ENCODE data around the gene OR2C1. TPM values are rescaled to one million over a fixed set of nuclear protein-coding genes. Genes with fewer than 3 reads are reported as not detected.

The OR2C1 gene
- total RNA-seq: under 1 TPM in 3 of 7 donors, not detected in 4; 0.33 to 0.60 (median 0.37) TPM
- under 1 TPM in 2 of 3 donors, not detected in 1; 0.08 to 0.22 TPM for polyA plus RNA-seq
- long read RNA-seq, donor 1: 0 reads
- long read RNA-seq, donor 2: 0 reads

- peaks cover 0 to 6% (median 0%) of the 10 kb centered on the region in 7 donors for H3K27me3 ChIP-seq (replicated peaks in 1 of 7)
- H3K4me1 ChIP-seq: no peaks in the 10 kb centered on the region
- no peaks in the 10 kb centered on the region for H3K36me3 ChIP-seq
- intact Hi-C loops (cut with DNase I; ENCODE audit: low total_unique reads): no loop called here
- no peak within 1 kb of the TSS for H3K4me3 ChIP-seq
- TF ChIP-seq POLR2AphosphoS5 (IDR thresholded peaks at IDR 0.05) (no peak), CTCF (IDR thresholded peaks at IDR 0.05 in 8 of 11, conservative IDR thresholded peaks at IDR 0.05 in 3 of 11) (no peak), POLR2A (IDR thresholded peaks at IDR 0.05) (no peak)
- H3K9me3 ChIP-seq: peaks cover 0 to 35% (median 0%) of the 10 kb centered on the region in 8 donors
- 58 to 80% (median 72%) methylated on average over 3 of the region's 3 CpGs for WGBS, 5 donors
- H3K27ac ChIP-seq: no peak within 1 kb of the TSS
- DNase-seq: no peak
Observed at GRCh38 chr16:3355589-3355988, at the start of gene OR2C1. TSS of gene OR2C1 (plus strand) at chr16:3355889. CDS start at chr16:3355941, 52 bp downstream.

GRCh38 chr16:3306078-3306477 is 49.6 kb upstream of the OR2C1 start:
- intact Hi-C loops (cut with DNase I; ENCODE audit: low total_unique reads): no loop called here
- H3K9me3 ChIP-seq: peaks cover 6 to 93% (median 90%) of the 10 kb centered on the region in 8 donors
- H3K27ac ChIP-seq: peak overlapping the region; percentile 92 to 99 (median 94)
- WGBS, 5 donors: 58 to 67% (median 63%) methylated on average over 11 of the region's 11 CpGs
- no peak for DNase-seq
- H3K4me1 ChIP-seq: peaks cover 6 to 37% (median 21%) of the 10 kb centered on the region in 6 donors
- peaks cover 0 to 74% (median 39%) of the 10 kb centered on the region in 6 donors for H3K36me3 ChIP-seq
- no peaks in the 10 kb centered on the region for H3K27me3 ChIP-seq (replicated peaks in 1 of 7)
- peak overlapping the region; percentile 72 to 96 (median 82) for H3K4me3 ChIP-seq
- TF ChIP-seq CTCF (IDR thresholded peaks at IDR 0.05 in 8 of 11, conservative IDR thresholded peaks at IDR 0.05 in 3 of 11) (no peak), POLR2A (IDR thresholded peaks at IDR 0.05) (no peak), POLR2AphosphoS5 (IDR thresholded peaks at IDR 0.05) (no peak)

GRCh38 chr16:3311496-3311895 is 44.2 kb upstream of the OR2C1 start:
- intact Hi-C loops (cut with DNase I; ENCODE audit: low total_unique reads): loop anchor here (10.0 kb wide), 1 partner anchor 73 kb away; no protein-coding TSS in a partner anchor
- H3K36me3 ChIP-seq: peaks cover 8 to 99% (median 71%) of the 10 kb centered on the region in 6 donors
- no peak for DNase-seq
- H3K4me3 ChIP-seq: no peak overlapping the region
- no peak overlapping the region for H3K27ac ChIP-seq
- 93 to 97% (median 95%) methylated on average over 4 of the region's 4 CpGs for WGBS, 5 donors
- no peaks in the 10 kb centered on the region for H3K27me3 ChIP-seq (replicated peaks in 1 of 7)
- H3K9me3 ChIP-seq: peaks cover 14 to 100% (median 100%) of the 10 kb centered on the region in 8 donors
- H3K4me1 ChIP-seq: peaks cover 0 to 16% (median 5%) of the 10 kb centered on the region in 6 donors
- no peak for TF ChIP-seq POLR2A (IDR thresholded peaks at IDR 0.05)
- TF ChIP-seq POLR2AphosphoS5 (IDR thresholded peaks at IDR 0.05): no peak
- no peak for TF ChIP-seq CTCF (IDR thresholded peaks at IDR 0.05 in 8 of 11, conservative IDR thresholded peaks at IDR 0.05 in 3 of 11)

- 92 to 98% (median 97%) methylated on average over 3 of the region's 3 CpGs for WGBS, 5 donors
- no peaks in the 10 kb centered on the region for H3K27me3 ChIP-seq (replicated peaks in 1 of 7)
- TF ChIP-seq POLR2A (IDR thresholded peaks at IDR 0.05) (no peak), CTCF (IDR thresholded peaks at IDR 0.05 in 8 of 11, conservative IDR thresholded peaks at IDR 0.05 in 3 of 11) (no peak), POLR2AphosphoS5 (IDR thresholded peaks at IDR 0.05) (no peak)
- no peak overlapping the region for H3K4me3 ChIP-seq
- intact Hi-C loops (cut with DNase I; ENCODE audit: low total_unique reads): loop anchor here (10.0 kb wide), 1 partner anchor 67 kb away; no protein-coding TSS in a partner anchor
- H3K9me3 ChIP-seq: peaks cover 39 to 100% (median 100%) of the 10 kb centered on the region in 8 donors
- DNase-seq: no peak
- no peak overlapping the region for H3K27ac ChIP-seq
- H3K4me1 ChIP-seq: no peaks in the 10 kb centered on the region
- H3K36me3 ChIP-seq: peaks cover 21 to 74% (median 55%) of the 10 kb centered on the region in 6 donors
Observed at GRCh38 chr16:3317315-3317999, 38.2 kb upstream of the OR2C1 start.

Data from spleen (tissue), 13 donors.